Activated CD4-positive, alpha-beta T cell treated with anti-CD3 and anti-CD28 coated beads, Interleukin-10, Interleukin-2, amounts not matched to agents 100 ng/mL and 50 ng/mL, durations not matched to agents 16 hours and 8 hours (primary cell): ENCODE data around the gene FGFBP3.

Experiments used
- DNase-seq: peaks from one replicate; pipeline ENCODE4 v3.0.0-alpha.2; 2020

FGFBP3 gene

GRCh38 chr10:91909117-91909677, at the start of gene FGFBP3:
Gene FGFBP3 (minus strand): TSS chr10:91909486. CDS start chr10:91908969, 517 bp downstream.
- DNase-seq: peak; percentile 58

GRCh38 chr10:91957091-91957490, 47.8 kb upstream of the FGFBP3 start:
- no peak for DNase-seq

- DNase-seq: no peak
These were observed 45.8 kb upstream of the FGFBP3 start for GRCh38 chr10:91955114-91955513.

GRCh38 chr10:91953600-91954160, 44.4 kb upstream of the FGFBP3 start:
- no peak for DNase-seq

GRCh38 chr10:91944880-91945630, 35.8 kb upstream of the FGFBP3 start:
- DNase-seq: peak; percentile 92

- DNase-seq: no peak
These were observed 32.1 kb upstream of the FGFBP3 start for GRCh38 chr10:91941426-91941825.

- DNase-seq: no peak
These were observed 30.4 kb upstream of the FGFBP3 start for GRCh38 chr10:91939653-91940052.

- no peak for DNase-seq
These were observed 26.6 kb upstream of the FGFBP3 start for GRCh38 chr10:91935886-91936285.

GRCh38 chr10:91932737-91933136, 23.5 kb upstream of the FGFBP3 start:
- DNase-seq: no peak

GRCh38 chr10:91931526-91932190, 22.4 kb upstream of the FGFBP3 start:
- no peak for DNase-seq

- DNase-seq: no peak
These were observed 21.7 kb upstream of the FGFBP3 start for GRCh38 chr10:91930939-91931338.

- DNase-seq: no peak
These were observed 15.7 kb upstream of the FGFBP3 start for GRCh38 chr10:91925022-91925320.

- no peak for DNase-seq
These were observed 15.1 kb upstream of the FGFBP3 start for GRCh38 chr10:91924212-91925021.

GRCh38 chr10:91923371-91924211, 14.3 kb upstream of the FGFBP3 start, which contains the start of gene BTAF1:
Gene BTAF1 (plus strand): TSS chr10:91923770. CDS start chr10:91924077, 307 bp downstream.
- peak; percentile 95 for DNase-seq

GRCh38 chr10:91919651-91920050, 10.4 kb upstream of the FGFBP3 start:
- DNase-seq: no peak

GRCh38 chr10:91910467-91910866, 1.2 kb upstream of the FGFBP3 start:
- no peak for DNase-seq

- DNase-seq: peak; percentile 86
These were observed 759 bp downstream of the FGFBP3 start for GRCh38 chr10:91908337-91909116.

GRCh38 chr10:91907914-91908336, 1.4 kb downstream of the FGFBP3 start:
- DNase-seq: no peak

- no peak for DNase-seq
These were observed 2.2 kb downstream of the FGFBP3 start for GRCh38 chr10:91907033-91907594.

GRCh38 chr10:91901784-91902677, 7.3 kb downstream of the FGFBP3 start:
- peak; percentile 88 for DNase-seq
